Fibroblast of lung (primary cell): ENCODE data around the gene DCN.

ENCODE experiments used
- EZH2 ChIP-seq: IDR thresholded peaks from 2 replicates; pipeline ENCODE4 v1.5.1; 2012; ENCODE audit warnings: low read length, control low read depth, mild to moderate bottlenecking; ENCODE audit errors: missing control alignments
- TF ChIP-seq, protein P1 (sequence below), 2 donors: IDR thresholded peaks in 1 of 2; conservative IDR thresholded peaks in 1 of 2; 1 replicate in 1 of 2; 2 replicates in 1 of 2; pipeline ENCODE4 v1.5.1; 2011 to 2012; ENCODE audit warnings: low read length in 2 of 2, control low read depth in 1 of 2, inconsistent platforms in 1 of 2, low read depth in 1 of 2, mild to moderate bottlenecking in 1 of 2

DNA sequence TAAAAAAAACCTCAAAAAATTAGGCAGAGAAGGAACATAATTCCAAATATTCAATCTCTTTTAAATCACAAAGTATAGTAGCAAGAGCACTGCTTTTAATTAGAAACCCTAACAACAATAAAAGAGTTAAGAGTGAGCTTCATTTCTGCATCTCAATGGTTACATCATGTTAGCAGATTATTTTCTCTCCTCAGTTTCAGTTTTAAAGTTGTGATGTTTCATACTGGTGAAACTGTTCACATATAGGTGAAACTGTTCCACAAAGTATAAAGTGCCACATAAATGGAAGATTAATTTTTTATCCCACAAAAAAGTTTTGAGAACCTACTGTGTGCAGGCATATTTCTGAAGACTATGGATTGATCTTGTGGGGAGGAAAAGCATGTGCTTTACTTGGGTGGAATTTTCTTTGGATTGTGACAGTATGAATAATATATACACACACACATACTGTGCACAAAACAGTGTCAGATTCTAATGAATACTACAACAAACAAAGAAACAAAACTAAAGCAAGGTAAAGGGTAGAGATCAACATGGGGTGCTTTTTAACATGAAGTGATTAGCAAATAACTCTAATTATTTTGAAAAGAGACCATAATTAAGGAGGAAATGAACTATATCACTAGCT, 88.5 kb downstream of the DCN start:
- TF ChIP-seq, protein P1, sequence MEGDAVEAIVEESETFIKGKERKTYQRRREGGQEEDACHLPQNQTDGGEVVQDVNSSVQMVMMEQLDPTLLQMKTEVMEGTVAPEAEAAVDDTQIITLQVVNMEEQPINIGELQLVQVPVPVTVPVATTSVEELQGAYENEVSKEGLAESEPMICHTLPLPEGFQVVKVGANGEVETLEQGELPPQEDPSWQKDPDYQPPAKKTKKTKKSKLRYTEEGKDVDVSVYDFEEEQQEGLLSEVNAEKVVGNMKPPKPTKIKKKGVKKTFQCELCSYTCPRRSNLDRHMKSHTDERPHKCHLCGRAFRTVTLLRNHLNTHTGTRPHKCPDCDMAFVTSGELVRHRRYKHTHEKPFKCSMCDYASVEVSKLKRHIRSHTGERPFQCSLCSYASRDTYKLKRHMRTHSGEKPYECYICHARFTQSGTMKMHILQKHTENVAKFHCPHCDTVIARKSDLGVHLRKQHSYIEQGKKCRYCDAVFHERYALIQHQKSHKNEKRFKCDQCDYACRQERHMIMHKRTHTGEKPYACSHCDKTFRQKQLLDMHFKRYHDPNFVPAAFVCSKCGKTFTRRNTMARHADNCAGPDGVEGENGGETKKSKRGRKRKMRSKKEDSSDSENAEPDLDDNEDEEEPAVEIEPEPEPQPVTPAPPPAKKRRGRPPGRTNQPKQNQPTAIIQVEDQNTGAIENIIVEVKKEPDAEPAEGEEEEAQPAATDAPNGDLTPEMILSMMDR (conservative IDR thresholded peaks at IDR 0.05 in 1 of 2, IDR thresholded peaks at IDR 0.05 in 1 of 2; ENCODE audit: low read depth in 1 of 2, low read length in 2 of 2) = no peak
- no peak for TF ChIP-seq EZH2
